ENCODE data around the gene DHX38. TPM values are rescaled to one million over a fixed set of nuclear protein-coding genes. Genes with fewer than 3 reads are reported as not detected.

Gene DHX38
- total and polyA plus RNA-seq, 2 of the 13 experiments (the other 11 are each of a cell fraction or from before 2014, with no cell fraction given): 54.4 to 85.9 TPM

- peak; percentile 95; the same call in 1 of the 2 replicates for TF ChIP-seq ZNF431 (CRISPR knock-in tag; IDR thresholded peaks at IDR 0.05; ENCODE audit: borderline replicate concordance, low read depth)
- TF ChIP-seq NCOR1 (IDR thresholded peaks at IDR 0.05; ENCODE audit: borderline replicate concordance, low read length): peak; percentile 84
- TF ChIP-seq GABPA (IDR thresholded peaks at IDR 0.05; ENCODE audit: low read depth, low read length): no peak
- peak; percentile 22; the same call in 1 of the 2 replicates for TF ChIP-seq GABPA (CRISPR knock-in tag; IDR thresholded peaks at IDR 0.05; ENCODE audit: low read depth)
- no peak for TF ChIP-seq SOX6 (IDR thresholded peaks at IDR 0.05)
- peak; percentile 51; the same call in 1 of the 2 replicates for TF ChIP-seq SOX6 (CRISPR knock-in tag; IDR thresholded peaks at IDR 0.05)
- TF ChIP-seq YEATS2 (CRISPR knock-in tag; IDR thresholded peaks at IDR 0.05; ENCODE audit: borderline replicate concordance): peak; percentile 14; the same call in 1 of the 2 replicates
- no peak for TF ChIP-seq RBFOX2 (IDR thresholded peaks at IDR 0.05; ENCODE audit: low read depth, low read length)
- no peak for TF ChIP-seq ZNF749 (CRISPR knock-in tag; IDR thresholded peaks at IDR 0.05; ENCODE audit: borderline replicate concordance)
- no peak; the same call in 1 of the 2 replicates for TF ChIP-seq ZSCAN9 (CRISPR knock-in tag; IDR thresholded peaks at IDR 0.05; ENCODE audit: borderline replicate concordance)
- TF ChIP-seq GPBP1L1 (CRISPR knock-in tag; IDR thresholded peaks at IDR 0.05): no peak
- TF ChIP-seq, protein P1, sequence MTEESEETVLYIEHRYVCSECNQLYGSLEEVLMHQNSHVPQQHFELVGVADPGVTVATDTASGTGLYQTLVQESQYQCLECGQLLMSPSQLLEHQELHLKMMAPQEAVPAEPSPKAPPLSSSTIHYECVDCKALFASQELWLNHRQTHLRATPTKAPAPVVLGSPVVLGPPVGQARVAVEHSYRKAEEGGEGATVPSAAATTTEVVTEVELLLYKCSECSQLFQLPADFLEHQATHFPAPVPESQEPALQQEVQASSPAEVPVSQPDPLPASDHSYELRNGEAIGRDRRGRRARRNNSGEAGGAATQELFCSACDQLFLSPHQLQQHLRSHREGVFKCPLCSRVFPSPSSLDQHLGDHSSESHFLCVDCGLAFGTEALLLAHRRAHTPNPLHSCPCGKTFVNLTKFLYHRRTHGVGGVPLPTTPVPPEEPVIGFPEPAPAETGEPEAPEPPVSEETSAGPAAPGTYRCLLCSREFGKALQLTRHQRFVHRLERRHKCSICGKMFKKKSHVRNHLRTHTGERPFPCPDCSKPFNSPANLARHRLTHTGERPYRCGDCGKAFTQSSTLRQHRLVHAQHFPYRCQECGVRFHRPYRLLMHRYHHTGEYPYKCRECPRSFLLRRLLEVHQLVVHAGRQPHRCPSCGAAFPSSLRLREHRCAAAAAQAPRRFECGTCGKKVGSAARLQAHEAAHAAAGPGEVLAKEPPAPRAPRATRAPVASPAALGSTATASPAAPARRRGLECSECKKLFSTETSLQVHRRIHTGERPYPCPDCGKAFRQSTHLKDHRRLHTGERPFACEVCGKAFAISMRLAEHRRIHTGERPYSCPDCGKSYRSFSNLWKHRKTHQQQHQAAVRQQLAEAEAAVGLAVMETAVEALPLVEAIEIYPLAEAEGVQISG (CRISPR knock-in tag; IDR thresholded peaks at IDR 0.05): peak; percentile 58; the same call in 1 of the 2 replicates
- TF ChIP-seq TEAD3 (CRISPR knock-in tag; optimal IDR thresholded peaks at IDR 0.05; ENCODE audit: borderline replicate concordance): peak; percentile 30
- TF ChIP-seq MATR3 (CRISPR knock-in tag; IDR thresholded peaks at IDR 0.05): no peak
- TF ChIP-seq ZNF354B (CRISPR knock-in tag; IDR thresholded peaks at IDR 0.05): no peak
- peak in 1 of 2 experiments; percentile 44; a peak in 2 of 4 replicates for TF ChIP-seq EP300 (IDR thresholded peaks at IDR 0.05; ENCODE audit: low read depth in 2 of 2, low read length in 2 of 2)
- TF ChIP-seq EP300 (CRISPR knock-in tag; IDR thresholded peaks at IDR 0.05; ENCODE audit: borderline replicate concordance): no peak
- TF ChIP-seq, protein P2, sequence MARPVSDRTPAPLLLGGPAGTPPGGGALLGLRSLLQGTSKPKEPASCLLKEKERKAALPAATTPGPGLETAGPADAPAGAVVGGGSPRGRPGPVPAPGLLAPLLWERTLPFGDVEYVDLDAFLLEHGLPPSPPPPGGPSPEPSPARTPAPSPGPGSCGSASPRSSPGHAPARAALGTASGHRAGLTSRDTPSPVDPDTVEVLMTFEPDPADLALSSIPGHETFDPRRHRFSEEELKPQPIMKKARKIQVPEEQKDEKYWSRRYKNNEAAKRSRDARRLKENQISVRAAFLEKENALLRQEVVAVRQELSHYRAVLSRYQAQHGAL (CRISPR knock-in tag; IDR thresholded peaks at IDR 0.05; ENCODE audit: not compliant biosample characterization): no peak
- TF ChIP-seq HNF4A (CRISPR knock-in tag; IDR thresholded peaks at IDR 0.05): peak; percentile 94
- TF ChIP-seq ETV5 (CRISPR knock-in tag; IDR thresholded peaks at IDR 0.05; ENCODE audit: borderline replicate concordance): no peak; the same call in 1 of the 2 replicates
- TF ChIP-seq KAT8 (CRISPR knock-in tag; IDR thresholded peaks at IDR 0.05): no peak
- TF ChIP-seq ZNF644 (CRISPR knock-in tag; IDR thresholded peaks at IDR 0.05; ENCODE audit: low read depth): peak; percentile 100
- peak in 1 of 2 experiments; percentile 78; a peak in 2 of 4 replicates for TF ChIP-seq ATF4 (CRISPR knock-in tag; IDR thresholded peaks at IDR 0.05)
- no peak for TF ChIP-seq ZFP41 (CRISPR knock-in tag; IDR thresholded peaks at IDR 0.05; ENCODE audit: borderline replicate concordance)
- no peak for TF ChIP-seq IKZF1 (IDR thresholded peaks at IDR 0.05)
- peak; percentile 58; the same call in 1 of the 2 replicates for TF ChIP-seq MIER2 (CRISPR knock-in tag; IDR thresholded peaks at IDR 0.05)
- TF ChIP-seq ZFX (CRISPR knock-in tag; IDR thresholded peaks at IDR 0.05; ENCODE audit: low read depth): peak; percentile 60
These were observed 9.8 kb upstream of the DHX38 start (continued) for GRCh38 chr16:72083778-72084404.
